GM12875 (cell line): ENCODE measurements around the gene SIDT1.

Experiments used
- H3K4me3 ChIP-seq: one replicate; pipeline ENCODE4 v1.5.1; 2011; ENCODE audit warnings: low read depth, low read length, control low read depth
- CTCF ChIP-seq: IDR thresholded peaks from 2 replicates; pipeline ENCODE4 v1.5.1; 2011; ENCODE audit warnings: low read depth, mild to moderate bottlenecking, control low read depth, inconsistent platforms, low read length, moderate library complexity, borderline replicate concordance; ENCODE audit not compliant: insufficient read depth

SIDT1 gene

GRCh38 chr3:113643583-113643982 is 111.2 kb downstream of the SIDT1 start:
- no peak overlapping the region for H3K4me3 ChIP-seq
- no peak for TF ChIP-seq CTCF

DNA sequence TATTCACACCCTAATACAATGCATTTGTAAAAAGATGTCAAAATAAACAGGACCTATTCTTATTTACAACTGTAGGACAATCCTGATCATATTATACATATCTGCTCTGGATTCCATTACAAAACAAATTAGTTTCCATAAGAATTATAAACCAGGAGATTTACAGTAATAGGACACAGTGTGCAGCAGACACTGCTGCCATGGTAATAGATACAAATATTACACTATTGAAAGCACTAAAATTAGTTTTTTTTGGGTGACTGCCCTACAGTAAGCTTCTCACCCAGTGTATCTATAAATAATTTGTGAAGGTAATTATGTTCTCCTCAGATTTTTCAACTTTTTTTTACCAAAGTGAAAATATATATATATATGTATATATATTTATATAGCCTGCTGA is 116.2 kb downstream of the SIDT1 start:
- TF ChIP-seq CTCF = no peak
- H3K4me3 ChIP-seq = no peak overlapping the region

GRCh38 chr3:113649174-113649845 is 117.0 kb downstream of the SIDT1 start:
- TF ChIP-seq CTCF = no peak
- no peak overlapping the region for H3K4me3 ChIP-seq

DNA sequence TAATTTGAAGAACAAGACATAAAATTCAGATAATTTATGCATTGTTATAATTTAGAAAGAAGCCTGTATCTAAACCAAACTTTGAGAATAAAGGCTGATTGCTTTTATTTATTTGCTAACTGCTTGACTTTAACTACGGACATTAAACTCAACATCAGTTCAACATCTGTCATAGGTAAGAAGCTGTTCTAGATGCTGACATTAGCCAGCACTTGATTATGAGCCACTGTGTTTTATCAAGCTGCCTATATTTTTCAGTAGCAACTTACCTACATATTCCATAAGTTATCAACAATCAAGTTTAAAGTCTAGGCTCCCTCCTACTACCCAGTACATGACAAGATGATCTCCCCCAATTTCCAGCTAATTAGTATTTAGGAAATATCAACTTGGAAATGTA is 122.0 kb downstream of the SIDT1 start:
- no peak overlapping the region for H3K4me3 ChIP-seq
- no peak for TF ChIP-seq CTCF

DNA sequence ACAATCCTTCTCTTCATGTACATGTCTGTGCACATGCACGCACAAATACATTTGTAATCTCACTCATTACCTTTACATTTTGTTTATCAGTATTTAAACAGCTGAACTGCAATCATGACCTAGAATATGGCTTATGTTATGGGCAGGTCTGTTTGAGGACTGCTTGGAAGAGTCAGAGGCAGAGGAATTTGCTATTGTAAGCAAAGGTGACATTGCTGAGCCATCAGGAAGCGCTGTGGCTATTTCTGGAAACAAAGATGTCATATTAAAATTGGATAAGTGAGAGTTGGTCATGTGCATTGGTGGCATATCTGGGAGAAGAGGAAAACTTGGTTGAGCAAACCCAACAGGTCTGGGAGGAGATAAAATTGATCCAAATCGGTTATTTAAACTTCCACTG is 122.5 kb downstream of the SIDT1 start:
- no peak for TF ChIP-seq CTCF
- H3K4me3 ChIP-seq = no peak overlapping the region

- TF ChIP-seq CTCF = no peak
Measured at GRCh38 chr3:113658107-113658506, 125.8 kb downstream of the SIDT1 start.

DNA sequence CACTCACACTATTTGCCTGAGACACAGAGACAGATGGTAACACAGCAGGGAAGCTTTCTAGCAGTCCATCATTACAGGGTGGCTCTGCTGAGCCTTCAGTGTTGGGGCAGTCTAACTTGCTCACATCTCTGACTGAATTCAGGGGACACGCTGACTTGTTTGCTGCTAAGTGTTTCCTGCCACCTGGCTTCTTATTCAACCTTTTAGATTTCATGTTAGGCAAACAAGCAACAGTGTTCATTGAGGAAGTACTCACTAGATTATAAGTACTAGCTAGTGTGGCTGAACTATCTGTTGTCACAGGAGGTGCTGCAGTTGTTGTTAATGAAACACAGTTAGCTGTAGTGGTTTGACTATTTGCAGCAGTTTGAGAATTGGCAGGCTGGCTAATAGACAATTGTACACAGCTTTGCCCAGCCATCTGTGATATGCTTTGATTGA is 126.8 kb downstream of the SIDT1 start:
- no peak overlapping the region for H3K4me3 ChIP-seq
- no peak for TF ChIP-seq CTCF

More at GRCh38 chr3:113658107-113658506, 125.8 kb downstream of the SIDT1 start:
- H3K4me3 ChIP-seq = no peak overlapping the region
